ENCODE data around the gene ELP1.
"Not testable (repeated sequence)": the region's sequence is repeated elsewhere in the genome, so short reads cannot be mapped to it uniquely, and the experiment has no call there.

Gene ELP1, protein sequence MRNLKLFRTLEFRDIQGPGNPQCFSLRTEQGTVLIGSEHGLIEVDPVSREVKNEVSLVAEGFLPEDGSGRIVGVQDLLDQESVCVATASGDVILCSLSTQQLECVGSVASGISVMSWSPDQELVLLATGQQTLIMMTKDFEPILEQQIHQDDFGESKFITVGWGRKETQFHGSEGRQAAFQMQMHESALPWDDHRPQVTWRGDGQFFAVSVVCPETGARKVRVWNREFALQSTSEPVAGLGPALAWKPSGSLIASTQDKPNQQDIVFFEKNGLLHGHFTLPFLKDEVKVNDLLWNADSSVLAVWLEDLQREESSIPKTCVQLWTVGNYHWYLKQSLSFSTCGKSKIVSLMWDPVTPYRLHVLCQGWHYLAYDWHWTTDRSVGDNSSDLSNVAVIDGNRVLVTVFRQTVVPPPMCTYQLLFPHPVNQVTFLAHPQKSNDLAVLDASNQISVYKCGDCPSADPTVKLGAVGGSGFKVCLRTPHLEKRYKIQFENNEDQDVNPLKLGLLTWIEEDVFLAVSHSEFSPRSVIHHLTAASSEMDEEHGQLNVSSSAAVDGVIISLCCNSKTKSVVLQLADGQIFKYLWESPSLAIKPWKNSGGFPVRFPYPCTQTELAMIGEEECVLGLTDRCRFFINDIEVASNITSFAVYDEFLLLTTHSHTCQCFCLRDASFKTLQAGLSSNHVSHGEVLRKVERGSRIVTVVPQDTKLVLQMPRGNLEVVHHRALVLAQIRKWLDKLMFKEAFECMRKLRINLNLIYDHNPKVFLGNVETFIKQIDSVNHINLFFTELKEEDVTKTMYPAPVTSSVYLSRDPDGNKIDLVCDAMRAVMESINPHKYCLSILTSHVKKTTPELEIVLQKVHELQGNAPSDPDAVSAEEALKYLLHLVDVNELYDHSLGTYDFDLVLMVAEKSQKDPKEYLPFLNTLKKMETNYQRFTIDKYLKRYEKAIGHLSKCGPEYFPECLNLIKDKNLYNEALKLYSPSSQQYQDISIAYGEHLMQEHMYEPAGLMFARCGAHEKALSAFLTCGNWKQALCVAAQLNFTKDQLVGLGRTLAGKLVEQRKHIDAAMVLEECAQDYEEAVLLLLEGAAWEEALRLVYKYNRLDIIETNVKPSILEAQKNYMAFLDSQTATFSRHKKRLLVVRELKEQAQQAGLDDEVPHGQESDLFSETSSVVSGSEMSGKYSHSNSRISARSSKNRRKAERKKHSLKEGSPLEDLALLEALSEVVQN (N-terminal part only)

DNA sequence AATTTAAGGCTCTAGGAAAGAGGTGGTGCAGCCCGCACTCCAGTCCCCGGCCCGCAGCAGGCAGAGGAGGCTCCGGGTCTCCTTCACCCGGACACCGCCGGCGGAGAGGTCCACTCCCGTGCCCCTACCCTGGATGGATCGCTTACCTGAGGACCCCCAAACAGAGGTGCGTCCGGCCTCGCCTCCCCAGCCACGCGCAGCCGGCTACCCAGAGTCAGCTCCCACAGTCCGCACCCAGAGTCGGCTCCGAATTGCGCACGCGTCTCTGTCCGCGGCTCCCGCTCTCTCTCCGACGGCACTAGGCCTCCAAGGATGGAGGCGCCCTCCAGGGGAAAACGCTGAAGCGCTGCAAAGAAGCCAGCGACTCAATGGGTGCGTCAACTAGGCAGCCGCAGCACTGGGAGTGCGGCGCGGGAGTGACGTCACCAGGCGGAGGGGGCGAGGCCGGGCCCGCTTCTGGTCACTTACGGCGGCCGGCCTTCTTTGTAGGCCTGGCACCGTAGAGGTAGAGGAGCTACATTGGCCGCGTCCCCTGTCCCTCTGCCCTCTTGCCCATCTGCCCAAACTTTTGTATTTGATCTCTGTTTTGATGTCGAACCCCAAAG is at the start of gene ELP1:
Gene ELP1, minus strand, starts transcription at position 407 of the 605 bp plus-strand sequence. CDS start 2,978 bp downstream, outside the sequence.
- peak; percentile 86 to 91 (median 90) for DNase-seq (ENCODE audit: low read depth in 3 of 3)

DNA sequence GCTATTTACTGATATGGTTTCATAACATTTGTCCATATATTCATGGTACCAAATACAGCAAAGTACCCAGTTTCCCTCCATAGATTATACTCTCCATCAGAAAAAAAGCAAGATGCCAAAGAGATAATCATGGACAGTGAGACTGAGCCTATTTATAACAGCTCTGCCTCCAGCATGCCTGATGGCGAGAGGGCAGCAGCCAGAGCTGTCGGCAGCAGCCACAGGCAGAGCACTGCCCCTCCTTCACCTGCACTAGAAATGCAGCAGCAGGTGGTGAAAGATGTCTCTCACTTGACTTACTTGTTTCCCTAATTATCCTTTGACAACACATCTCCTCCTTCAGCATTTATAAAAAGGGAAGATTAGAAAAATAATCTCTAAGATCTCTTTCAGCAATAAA is 47.0 kb upstream of the ELP1 start:
- no peak for DNase-seq (ENCODE audit: low read depth in 3 of 3)

DNA sequence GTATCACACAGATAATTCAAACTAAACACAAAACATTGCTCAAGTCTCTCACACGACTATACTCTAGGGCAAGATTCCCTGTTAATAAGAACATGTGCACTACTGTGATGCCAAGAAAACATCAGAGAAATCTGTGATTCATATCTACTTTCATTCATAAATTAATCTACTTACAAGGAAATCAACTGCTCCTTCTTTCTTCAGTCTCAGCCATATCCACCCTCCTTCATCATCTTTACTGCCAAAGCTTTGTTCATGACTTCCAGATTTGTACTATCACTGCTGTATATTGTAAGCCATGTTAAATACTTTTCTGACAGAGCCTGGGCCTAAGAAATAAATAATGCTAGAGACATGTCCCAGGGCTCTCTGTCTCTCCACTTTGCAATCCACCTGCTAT is 44.3 kb upstream of the ELP1 start:
- no peak for DNase-seq (ENCODE audit: low read depth in 3 of 3)

DNA sequence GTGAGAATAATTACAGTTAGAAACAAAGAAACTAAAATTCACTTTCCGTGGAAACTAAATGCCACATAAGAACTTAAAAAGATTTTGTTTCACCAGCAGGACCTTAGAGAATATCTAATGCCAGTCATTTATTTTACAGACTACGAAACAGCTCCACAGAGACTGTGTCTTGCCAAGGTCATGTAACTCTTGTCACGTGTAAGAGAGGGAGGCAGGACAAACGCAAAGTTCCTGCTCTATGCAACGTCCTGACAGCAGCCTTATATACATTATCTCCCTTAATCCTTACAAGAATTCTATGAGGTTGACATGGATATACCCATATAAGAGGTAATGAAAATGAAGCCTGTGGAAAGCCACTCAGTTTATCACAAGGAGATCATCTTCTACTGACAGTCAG is 40.0 kb upstream of the ELP1 start:
- DNase-seq (ENCODE audit: low read depth in 3 of 3): no peak

DNA sequence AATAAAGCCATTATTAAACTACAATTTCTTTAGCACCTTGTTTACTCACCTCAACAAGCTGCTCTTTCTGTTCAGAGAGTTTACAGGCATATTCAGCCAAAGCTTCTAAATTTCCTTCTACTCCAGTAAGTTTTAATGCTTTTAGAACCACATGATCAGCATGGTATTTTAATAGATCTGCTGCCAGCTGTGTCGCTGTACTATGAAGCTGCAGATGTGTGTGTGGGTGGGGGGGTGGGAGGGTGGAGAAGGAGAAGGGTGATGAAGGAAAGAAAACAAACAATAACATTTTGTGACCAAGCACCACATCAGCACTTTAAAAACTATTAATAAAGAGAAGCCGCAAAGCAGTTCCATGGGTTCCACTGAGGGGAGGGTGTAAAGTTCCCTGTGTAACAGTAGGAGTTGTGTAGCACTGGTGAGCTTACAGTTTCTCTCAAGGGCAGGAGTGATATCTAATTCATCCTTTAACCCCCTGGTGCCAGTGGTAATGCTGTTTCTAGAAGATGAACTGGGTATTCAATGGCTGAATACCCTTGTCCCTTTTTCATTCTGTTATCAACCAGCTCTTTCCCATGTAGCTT is 38.8 kb upstream of the ELP1 start:
- DNase-seq (ENCODE audit: low read depth in 3 of 3): no peak

DNA sequence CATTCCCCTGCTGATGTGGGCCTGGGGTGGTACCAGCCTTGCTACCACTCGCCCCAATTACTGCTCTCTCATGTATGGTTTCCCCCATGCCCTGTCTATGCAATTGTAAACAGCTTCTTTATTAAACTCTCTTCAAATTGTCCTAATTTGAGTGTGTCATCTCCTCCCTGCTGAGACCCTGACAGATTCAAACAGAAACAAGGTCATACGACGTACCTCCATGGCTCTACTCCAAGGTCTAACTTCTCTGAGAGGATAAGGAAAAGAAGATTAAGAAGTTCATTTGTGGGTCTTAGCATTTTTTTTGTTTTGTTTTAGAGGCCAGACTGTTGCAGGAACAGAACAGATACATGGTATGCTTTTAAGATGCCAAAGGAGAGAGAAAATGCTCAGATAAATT is 38.3 kb upstream of the ELP1 start:
- no peak for DNase-seq (ENCODE audit: low read depth in 3 of 3)

DNA sequence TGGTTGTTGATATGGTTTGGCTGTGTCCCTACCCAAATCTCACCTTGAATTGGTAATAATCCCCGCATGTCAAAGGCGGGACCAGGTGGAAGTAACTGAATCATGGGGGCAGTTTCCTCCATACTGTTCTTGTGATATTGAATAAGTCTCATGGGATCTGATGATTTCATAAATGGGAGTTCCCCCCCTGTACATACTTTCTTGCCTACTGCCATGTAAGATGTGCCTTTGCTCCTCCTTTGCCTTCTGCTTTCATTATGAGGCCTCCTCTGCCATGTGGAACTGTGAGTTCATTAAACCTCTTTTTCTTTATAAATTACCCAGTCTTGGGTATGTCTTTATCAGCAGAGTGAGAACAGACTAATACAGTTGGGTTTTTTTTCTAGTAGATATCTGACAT is 37.5 kb upstream of the ELP1 start:
- not testable (repeated sequence) for DNase-seq (ENCODE audit: low read depth in 3 of 3)

DNA sequence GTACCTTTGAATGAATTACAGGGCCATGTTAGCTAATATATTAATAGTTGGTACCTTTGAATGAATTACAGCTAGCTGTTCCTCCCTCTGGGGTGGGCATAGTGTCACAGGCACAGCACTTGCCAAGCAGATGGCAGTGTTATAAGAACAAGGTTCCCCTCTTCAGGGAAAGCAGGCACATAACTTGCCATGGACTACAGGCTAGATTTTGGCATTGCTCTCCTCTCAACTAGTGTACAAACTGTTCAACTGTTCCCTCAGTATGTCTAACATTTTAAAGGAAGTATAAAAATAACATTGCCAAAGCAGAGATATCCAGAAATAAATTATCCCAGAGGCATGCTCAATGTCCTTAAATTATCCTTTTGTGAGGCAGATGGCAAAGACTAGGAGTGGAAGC is 34.0 kb upstream of the ELP1 start:
- no peak for DNase-seq (ENCODE audit: low read depth in 3 of 3)

DNA sequence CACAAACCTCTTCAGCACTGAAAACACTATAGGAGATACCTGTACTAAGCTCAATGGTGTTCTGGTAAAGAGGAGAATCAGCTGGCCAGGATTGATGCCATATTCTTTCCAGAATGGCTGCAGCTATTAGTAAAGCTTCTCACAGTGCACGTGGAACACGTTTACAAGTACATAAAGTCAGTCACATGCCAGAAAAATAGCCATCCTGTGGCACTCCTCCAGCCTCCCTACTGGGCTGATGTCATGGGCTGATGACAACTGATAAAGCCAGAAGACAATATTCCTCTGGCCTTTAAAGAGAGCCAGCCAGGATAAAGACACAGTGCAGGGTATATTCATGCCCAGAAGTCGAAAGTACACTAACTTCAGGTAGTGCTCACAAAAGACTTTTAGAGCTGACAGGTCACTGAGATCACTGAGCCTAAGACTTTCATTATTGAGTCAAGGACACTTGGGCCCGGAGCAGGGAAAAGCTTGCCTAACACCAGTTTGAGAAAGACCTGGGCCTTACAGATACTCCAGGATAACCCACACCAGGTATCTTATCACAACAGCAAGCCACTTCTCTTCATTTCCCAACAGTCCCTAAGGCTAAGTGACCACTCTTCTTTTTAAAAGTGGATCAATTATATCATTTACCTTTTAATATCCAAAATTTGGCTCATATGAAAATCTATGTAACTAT is 29.7 kb upstream of the ELP1 start:
- DNase-seq (ENCODE audit: low read depth in 3 of 3): no peak

DNA sequence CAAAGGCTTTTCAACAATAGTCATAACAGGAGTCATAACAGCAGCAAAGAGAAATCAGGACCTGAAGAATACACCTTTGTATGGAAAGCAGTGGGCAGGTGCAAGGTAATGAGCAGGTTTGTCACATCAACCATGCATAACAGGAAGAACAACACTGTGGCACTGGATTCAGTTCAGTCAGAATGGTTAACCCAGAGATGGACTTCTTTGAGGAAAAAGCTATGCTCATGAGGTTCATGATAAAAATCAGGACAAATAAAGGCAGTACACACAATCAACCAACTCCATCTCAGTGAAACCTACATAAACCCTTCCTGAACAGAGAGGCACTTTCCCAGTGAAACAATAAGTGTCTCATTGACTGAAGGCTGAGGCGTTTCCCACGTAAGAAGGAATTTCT is 27.2 kb upstream of the ELP1 start:
- no peak for DNase-seq (ENCODE audit: low read depth in 3 of 3)

DNA sequence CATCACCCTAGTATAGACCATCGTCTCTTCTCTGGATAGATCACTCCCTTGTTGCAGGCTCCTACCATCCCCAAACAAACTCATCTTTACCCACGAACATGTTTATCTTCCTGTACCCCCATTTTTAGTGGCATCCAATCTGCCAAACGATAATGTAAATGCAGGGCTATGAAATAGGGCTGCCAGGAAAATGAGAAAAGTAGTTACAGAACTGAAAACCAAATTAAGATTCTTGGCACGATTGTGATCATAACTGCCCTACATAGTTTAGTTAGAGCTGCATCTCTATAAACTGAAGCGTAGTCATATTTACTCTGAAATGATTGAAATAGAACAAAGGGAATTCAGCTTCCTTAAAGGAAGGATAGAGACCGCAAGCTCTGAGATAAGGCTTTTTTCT is 26.4 kb upstream of the ELP1 start:
- no peak for DNase-seq (ENCODE audit: low read depth in 3 of 3)

DNA sequence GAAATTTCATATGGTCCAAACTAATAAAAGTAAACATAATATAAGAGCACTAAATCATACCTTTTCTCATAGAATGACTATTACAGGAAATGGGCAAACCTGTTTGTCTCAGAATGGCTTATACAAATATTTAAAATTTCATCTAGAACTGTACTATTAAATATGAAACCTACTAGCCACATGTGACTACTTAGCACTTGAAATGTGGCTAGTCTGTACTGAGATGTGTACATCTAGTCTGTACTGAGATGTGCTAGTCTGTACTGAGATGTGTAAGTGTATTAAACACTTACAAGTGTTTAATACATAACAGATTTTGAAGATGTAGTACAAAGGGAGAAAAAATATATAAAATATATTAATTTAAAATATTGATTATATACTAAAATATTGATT is 22.7 kb upstream of the ELP1 start:
- DNase-seq (ENCODE audit: low read depth in 3 of 3): no peak

DNA sequence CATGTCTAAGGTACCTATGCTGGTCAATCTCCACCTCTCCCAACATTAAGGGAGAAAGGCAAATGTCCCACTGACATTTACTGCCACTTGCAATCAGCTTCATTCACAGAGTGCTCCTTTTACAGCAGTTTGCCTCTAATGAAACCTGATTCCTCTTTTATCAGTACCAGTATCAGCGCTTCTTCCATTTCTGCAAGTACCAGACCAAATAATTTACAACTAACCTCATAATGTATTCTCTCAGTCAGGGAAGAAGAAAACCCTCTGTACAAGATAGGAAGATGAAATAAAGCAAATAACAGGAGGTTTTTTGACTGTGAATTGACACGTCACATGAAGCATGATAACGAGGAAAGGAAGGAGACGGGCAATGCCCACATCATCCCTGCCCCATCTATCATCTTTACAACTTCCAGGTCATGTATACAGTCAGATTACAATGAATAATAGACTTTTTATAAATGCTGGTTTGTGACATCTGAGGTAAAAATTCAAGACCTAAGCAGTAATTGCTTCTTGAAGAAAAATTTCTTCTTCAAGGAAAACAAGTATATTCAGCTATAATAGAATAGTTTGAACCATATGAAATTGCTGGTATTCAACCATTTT is 22.2 kb upstream of the ELP1 start:
- no peak for DNase-seq (ENCODE audit: low read depth in 3 of 3)

DNA sequence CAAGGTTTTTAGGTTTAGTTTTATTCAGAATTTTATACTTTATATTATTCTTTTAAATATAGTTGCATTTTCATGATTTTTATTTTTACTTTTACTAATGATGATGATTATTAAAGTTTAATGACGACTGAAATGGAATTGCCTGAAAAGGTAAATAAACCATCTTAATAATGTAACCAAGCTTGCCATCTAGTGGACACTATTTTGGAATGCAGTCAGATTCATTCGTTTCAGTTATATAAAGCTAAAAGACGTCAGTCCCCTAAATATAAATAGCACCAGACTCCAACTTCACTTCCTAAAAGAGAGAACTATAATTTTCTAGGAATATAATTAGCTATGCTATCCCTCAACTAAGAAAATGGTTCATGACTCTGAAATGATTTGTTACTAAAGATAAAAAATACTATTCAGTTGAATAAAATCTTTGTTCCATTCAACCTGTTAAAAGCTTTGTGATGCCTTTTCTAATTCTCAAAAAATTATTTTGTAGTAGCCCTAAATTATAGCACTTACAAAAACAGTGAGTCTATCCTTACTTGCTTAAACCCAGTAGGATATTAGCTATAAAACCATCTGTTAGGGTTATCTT is 20.2 kb upstream of the ELP1 start:
- DNase-seq (ENCODE audit: low read depth in 3 of 3): no peak

DNA sequence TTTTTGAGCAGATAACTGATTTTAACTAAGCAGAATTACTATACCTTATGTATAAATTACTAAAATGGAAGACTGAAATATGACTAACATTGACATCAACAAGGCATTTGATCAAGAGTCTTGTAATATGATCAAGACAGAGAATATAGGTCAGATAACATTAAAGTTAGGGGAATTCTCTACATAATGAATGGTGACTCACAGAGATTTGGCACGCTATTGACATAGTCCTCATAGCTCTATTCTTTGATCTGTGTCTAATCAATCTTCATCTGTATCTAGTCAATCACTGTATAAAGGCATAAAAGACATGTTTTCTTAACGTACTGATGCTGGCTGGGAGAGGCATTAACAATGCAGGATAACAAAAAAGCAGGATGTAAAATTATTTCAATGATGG is 17.7 kb upstream of the ELP1 start:
- no peak for DNase-seq (ENCODE audit: low read depth in 3 of 3)

DNA sequence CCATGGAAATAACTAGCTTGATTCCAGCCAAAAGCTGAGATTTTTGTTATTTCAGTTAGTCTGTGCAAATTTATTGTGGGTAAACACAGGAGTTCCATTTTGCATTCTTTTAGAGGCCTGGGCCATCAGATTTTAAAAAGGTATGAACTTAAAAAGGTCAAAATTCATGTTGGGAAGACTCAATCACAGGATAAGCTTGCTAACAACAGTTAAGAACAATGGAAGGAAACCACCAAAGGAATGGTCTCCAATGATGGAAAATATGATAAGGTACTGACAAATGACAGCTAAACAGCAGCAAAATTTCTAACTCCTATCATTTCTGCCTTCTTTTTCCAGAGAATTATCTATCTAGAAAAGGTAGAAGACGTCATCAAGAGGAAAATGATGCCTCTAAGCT is 16.2 kb upstream of the ELP1 start:
- no peak for DNase-seq (ENCODE audit: low read depth in 3 of 3)

DNA sequence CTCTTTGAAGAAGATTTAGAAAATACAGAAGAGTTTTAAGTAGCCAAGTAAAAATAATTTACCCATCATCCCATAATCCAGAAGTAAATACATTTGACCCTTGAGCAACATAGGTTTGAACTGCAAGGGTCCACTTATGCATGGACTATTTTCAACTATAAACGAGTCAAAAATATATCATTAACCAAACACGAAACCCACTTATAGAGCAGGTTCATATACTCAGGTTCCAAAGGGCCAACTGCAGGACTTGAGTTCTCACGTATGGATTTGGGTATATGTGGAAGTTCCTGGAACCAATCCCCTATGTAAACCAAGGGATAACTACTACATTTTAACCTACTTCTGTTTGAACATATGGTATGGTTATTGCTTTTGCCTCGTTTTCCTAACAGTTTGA is 6.1 kb upstream of the ELP1 start:
- DNase-seq (ENCODE audit: low read depth in 3 of 3): no peak

DNA sequence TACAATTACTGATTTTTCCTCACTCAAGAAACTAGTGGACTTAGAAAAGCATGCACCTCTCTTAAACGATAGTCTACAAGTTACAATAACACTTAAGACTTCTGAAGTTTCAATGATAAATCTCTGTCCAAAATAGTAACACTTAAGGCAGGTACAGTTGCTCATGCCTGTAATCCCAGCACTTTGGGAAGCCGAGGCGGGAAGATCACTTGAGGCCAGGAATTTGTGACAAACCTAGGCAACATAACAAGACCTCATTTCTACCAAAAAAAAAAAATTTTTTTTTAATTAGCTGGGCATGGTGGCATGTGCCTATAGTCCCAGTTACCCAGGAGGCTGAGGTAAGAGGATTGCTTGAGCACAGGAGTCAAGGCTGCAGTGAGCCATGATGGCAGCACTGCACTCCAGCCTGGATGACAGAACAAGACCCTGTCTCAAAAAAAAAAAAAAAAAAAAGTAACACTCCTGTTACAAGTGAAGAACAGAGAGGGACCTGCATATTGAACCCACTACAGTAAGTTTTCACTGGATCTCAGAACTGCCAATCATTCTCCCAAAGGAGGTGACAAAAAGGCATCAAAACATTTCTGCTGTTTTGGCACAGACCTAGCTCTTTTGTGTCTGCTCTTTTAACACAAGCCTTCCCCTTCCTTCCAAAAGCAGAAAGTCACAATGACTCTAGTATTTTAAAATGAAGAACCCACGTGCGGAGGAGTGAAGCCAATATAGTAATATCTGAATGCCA is 3.8 kb upstream of the ELP1 start:
- no peak for DNase-seq (ENCODE audit: low read depth in 3 of 3)

DNA sequence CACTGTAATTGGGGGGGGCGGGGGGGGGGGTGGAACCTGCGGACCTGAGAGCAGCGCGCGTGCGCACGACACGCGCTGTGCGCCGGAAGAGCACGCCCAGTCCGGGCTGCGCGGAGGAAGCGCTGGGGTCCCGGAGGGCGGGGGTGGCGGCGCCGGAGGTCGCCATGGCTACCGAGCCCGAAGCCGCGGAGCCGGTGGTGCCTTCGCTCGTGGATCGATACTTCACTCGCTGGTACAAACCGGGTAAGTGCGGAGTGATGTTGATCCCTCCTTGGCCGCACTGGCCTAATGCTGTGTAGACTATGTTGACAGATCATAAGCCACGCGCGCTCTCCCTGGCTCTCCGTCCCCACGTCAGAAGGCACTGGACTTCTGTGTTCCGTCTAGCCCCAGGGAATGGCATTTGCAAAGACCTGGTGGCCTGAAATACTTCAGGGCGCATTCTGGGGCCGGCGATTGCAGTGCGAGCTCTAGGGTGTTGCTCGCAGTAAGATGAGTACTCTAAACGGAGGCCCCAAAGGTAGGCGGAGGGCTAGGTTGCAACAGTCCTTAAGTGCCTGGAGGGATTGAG is 484 bp upstream of the ELP1 start, which contains the start of gene ABITRAM:
Gene ABITRAM, plus strand, starts transcription at position 78 of the 571 bp plus-strand sequence. Its CDS starts 87 bp downstream, at position 165.
- DNase-seq (ENCODE audit: low read depth in 3 of 3): peak; percentile 35 to 62 (median 47)

Data from stimulated activated CD4-positive, alpha-beta T cell treated with anti-CD3 and anti-CD28 coated beads, TNF-alpha, amount 100 ng/mL, for 48 hours (primary cell).